Stomach (tissue), 4 donors: Measurements from ENCODE around the gene ARID4A.

ENCODE experiments used
- POLR2A ChIP-seq, 4 donors: fragments of 450-650 bp; IDR thresholded peaks; one replicate each; pipeline ENCODE4 v1.6.1; 2016; ENCODE audit warnings: antibody characterized with exemption in 4 of 4, control low read depth in 2 of 4, mild to moderate bottlenecking in 1 of 4, moderate library complexity in 1 of 4
- POLR2AphosphoS5 ChIP-seq, 3 donors: sonication (generic); formaldehyde crosslinking; IDR thresholded peaks; one replicate each; pipeline ENCODE4 v1.6.1; 2016; ENCODE audit warnings: antibody characterized with exemption in 3 of 3
- TF ChIP-seq, protein P1 (sequence below), 7 experiments: fragments of 450-650 bp in 4 of 7; fragments of 200-600 bp in 3 of 7; sonication (generic) in 3 of 7; IDR thresholded peaks; one replicate each; pipeline ENCODE4 v1.5.1; 2016 to 2019; ENCODE audit warnings: antibody characterized with exemption in 7 of 7, control low read depth in 2 of 7, mild to moderate bottlenecking in 1 of 7

DNA sequence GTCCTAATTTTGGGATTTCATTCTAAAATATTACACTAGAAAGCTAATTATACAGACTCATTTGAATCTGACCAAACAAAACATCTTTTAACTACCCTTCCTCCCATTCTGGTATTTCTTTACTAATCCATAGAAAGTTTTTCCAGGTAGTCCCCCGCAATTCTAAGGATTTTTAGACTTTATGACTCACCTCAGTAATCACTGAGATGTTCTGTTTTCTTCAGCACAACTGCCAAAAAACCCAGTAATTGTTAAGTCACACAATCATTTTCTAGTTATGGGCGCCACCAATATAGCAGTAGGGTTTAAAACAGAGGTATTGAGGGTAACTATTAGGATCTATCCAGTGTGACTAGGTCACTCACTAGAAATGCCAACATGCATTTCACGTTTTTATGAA, 1.6 kb upstream of the ARID4A start:
- TF ChIP-seq, protein P1, sequence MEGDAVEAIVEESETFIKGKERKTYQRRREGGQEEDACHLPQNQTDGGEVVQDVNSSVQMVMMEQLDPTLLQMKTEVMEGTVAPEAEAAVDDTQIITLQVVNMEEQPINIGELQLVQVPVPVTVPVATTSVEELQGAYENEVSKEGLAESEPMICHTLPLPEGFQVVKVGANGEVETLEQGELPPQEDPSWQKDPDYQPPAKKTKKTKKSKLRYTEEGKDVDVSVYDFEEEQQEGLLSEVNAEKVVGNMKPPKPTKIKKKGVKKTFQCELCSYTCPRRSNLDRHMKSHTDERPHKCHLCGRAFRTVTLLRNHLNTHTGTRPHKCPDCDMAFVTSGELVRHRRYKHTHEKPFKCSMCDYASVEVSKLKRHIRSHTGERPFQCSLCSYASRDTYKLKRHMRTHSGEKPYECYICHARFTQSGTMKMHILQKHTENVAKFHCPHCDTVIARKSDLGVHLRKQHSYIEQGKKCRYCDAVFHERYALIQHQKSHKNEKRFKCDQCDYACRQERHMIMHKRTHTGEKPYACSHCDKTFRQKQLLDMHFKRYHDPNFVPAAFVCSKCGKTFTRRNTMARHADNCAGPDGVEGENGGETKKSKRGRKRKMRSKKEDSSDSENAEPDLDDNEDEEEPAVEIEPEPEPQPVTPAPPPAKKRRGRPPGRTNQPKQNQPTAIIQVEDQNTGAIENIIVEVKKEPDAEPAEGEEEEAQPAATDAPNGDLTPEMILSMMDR (IDR thresholded peaks at IDR 0.05) = no peak
- no peak for TF ChIP-seq POLR2AphosphoS5 (IDR thresholded peaks at IDR 0.05)
- no peak for TF ChIP-seq POLR2A (IDR thresholded peaks at IDR 0.05)
